HG02884 (cell line): Measurements from ENCODE around the gene FAM217A.

Source experiments
- ATAC-seq: cut with Tn5 transposase; IDR thresholded peaks from one replicate; pipeline ENCODE4 v1.9.1; 2021; ENCODE audit warnings: mild to moderate bottlenecking, moderate library complexity; ENCODE audit not compliant: unreplicated experiment

The FAM217A gene

GRCh38 chr6:4088704-4089103 is 9.8 kb upstream of the FAM217A start:
- ATAC-seq = no peak

- no peak for ATAC-seq
Measured at GRCh38 chr6:4085332-4085700, 6.4 kb upstream of the FAM217A start.

GRCh38 chr6:4084444-4085331 is 5.8 kb upstream of the FAM217A start:
- ATAC-seq = no peak

GRCh38 chr6:4074478-4075235 is 4.3 kb downstream of the FAM217A start:
- ATAC-seq = no peak

GRCh38 chr6:4071330-4071729 is 7.6 kb downstream of the FAM217A start:
- ATAC-seq = no peak

GRCh38 chr6:4069199-4069598 is 9.7 kb downstream of the FAM217A start:
- no peak for ATAC-seq

- ATAC-seq = no peak
Measured at GRCh38 chr6:4067673-4068072, 11.3 kb downstream of the FAM217A start.

GRCh38 chr6:4066029-4066755 is 12.7 kb downstream of the FAM217A start:
- no peak for ATAC-seq

GRCh38 chr6:4059115-4059777 is 19.7 kb downstream of the FAM217A start:
- no peak for ATAC-seq

GRCh38 chr6:4057036-4057435 is 21.9 kb downstream of the FAM217A start:
- no peak for ATAC-seq

GRCh38 chr6:4055420-4056041 is 23.4 kb downstream of the FAM217A start:
- ATAC-seq = no peak

- no peak for ATAC-seq
Measured at GRCh38 chr6:4049246-4049645, 29.7 kb downstream of the FAM217A start.

GRCh38 chr6:4041480-4041879 is 37.5 kb downstream of the FAM217A start:
- no peak for ATAC-seq

GRCh38 chr6:4039348-4039747 is 39.6 kb downstream of the FAM217A start:
- no peak for ATAC-seq

GRCh38 chr6:4036581-4036980 is 42.4 kb downstream of the FAM217A start:
- ATAC-seq = no peak

GRCh38 chr6:4032475-4032874 is 46.5 kb downstream of the FAM217A start:
- ATAC-seq = no peak

- ATAC-seq = no peak
Measured at GRCh38 chr6:4031442-4031841, 47.5 kb downstream of the FAM217A start.

GRCh38 chr6:4030669-4031068 is 48.3 kb downstream of the FAM217A start:
- no peak for ATAC-seq

GRCh38 chr6:4029687-4030086 is 49.2 kb downstream of the FAM217A start:
- no peak for ATAC-seq

- no peak for ATAC-seq
Measured at GRCh38 chr6:4028051-4028450, 50.9 kb downstream of the FAM217A start.

GRCh38 chr6:4025681-4026080 is 53.3 kb downstream of the FAM217A start:
- ATAC-seq = no peak
